ENCODE measurements around the gene CCRL2.
"Not testable (repeated sequence)": the region's sequence is repeated elsewhere in the genome, so short reads cannot be mapped to it uniquely, and the experiment has no call there.

The CCRL2 gene

DNA sequence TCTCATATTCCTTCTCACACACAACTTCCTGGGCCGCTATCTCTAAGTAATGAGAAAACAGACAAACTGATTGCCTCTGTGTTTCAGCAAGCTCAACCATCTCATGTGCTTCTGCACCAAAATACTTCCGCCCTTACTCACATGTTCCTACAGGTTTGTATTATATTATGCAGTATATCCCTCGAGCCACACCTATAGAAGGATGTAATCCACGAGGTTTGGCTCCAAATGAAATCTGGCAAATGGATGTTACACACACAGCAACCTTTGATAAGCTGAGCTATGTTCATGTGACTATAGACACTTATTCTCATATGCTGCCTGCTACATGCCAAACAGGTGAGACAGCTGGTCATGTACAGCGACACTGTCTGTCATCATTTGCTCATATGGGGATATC is 22.6 kb downstream of the CCRL2 start:
- no peak for DNase-seq (ENCODE audit: low spot score)

- not testable (repeated sequence) for DNase-seq (ENCODE audit: low spot score)
Observed at GRCh38 chr3:46430879-46431278, 23.8 kb downstream of the CCRL2 start.

DNA sequence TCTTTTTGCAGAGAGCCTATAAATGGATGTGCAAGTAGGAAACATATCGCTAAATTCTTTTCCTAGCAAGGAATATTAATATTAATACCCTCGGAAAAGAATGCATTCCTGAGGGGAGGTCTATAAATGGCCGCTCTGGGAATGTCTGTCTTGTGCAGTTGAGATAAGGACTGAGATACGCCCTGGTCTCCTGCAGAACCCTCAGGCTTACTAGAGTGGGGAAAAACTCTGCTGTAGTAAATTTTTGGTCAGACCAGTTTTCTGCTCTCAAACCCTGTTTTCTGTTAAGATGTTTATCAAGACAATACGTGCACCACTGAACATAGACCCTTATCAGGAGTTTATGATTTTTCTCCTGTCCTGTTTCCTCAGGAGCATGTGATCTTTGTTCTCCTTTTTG is 24.8 kb downstream of the CCRL2 start:
- not testable (repeated sequence) for DNase-seq (ENCODE audit: low spot score)

GRCh38 chr3:46433118-46433517 is 26.1 kb downstream of the CCRL2 start:
- not testable (repeated sequence) for DNase-seq (ENCODE audit: low spot score)

GRCh38 chr3:46433841-46434240 is 26.8 kb downstream of the CCRL2 start:
- no peak for DNase-seq (ENCODE audit: low spot score)

- DNase-seq (ENCODE audit: low spot score): no peak
Observed at GRCh38 chr3:46435081-46435726, 28.1 kb downstream of the CCRL2 start.

DNA sequence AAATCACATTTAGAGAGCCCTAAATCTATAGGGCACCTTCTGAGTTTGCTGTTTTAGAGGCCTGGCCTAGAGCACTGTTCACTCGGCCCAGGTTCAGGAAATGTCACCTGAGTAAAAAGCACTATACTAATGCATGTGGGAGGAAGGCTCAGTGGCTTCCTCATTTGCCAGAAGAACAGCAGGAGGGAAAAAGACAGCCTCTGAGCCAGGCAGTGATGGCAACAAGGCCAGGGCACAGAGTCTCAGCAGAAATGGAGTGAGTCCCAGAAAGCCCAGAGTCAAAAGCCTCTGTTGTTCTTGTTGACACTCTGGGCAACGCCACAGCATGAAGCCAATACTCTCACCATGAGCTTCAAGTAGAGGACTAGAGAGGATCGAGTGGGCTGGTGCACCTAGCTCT is 31.8 kb downstream of the CCRL2 start:
- DNase-seq (ENCODE audit: low spot score): no peak

DNA sequence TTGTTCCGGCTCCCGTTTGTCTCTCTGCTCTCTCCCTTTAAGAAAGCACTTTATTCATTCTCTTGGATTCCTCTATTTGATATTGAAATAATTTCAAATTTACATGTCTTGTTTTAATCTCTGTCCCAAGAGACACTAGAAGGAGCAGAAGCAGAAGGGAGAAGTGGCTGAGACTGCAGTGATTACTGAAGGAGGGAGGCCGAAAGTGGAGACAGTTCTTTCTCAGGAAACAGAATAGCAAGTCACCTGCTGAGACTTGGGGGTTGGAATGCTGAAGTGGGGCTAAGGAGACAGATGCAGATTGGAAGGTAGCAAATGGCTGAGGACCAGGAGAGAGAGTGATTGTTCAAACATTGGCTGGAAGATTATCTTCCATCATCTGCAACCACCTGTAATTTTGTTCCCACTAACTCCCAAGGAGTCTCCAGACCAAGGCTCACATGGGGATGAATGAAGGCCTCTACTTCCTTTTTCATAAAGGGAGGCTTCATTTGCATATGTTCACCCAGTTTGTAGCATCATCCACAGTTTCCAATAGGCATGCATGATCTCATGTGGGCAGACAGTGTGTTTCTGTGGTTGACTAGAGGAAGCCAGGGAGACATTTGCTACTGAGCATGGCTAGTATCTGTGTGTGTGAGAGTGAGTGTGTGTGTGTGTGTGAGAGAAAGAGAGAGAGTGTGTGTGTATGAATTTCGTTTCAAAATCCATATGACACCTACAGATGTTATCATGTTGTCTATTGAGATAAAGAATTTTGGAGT is 33.7 kb downstream of the CCRL2 start:
- no peak for DNase-seq (ENCODE audit: low spot score)

GRCh38 chr3:46442576-46443530 is 35.8 kb downstream of the CCRL2 start:
- DNase-seq (ENCODE audit: low spot score): no peak

- DNase-seq (ENCODE audit: low spot score): no peak
Observed at GRCh38 chr3:46447228-46447985, 40.3 kb downstream of the CCRL2 start.

DNA sequence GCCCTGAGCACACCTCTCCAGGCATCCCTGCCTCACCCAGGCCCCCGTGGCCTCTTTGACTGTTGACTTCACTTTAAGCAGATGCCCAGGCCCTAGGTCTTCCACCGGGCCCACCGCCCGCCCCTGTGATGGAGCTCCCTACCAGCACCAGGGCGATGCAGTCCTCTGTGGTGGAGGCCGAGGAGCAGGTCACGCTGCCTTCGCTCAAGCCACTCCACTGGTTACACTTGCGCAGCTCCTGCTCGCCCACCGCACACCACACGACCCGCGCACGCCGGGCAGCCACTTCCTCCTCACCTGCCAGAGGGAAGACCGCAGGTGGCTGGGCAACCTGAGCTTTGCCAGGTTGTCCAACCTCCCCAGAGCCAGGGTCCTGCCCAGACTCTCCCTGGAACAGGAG is 41.7 kb downstream of the CCRL2 start:
- DNase-seq (ENCODE audit: low spot score): no peak

- no peak for DNase-seq (ENCODE audit: low spot score)
Observed at GRCh38 chr3:46449755-46450552, 42.9 kb downstream of the CCRL2 start.

- DNase-seq (ENCODE audit: low spot score): no peak
Observed at GRCh38 chr3:46453526-46454208, 46.6 kb downstream of the CCRL2 start.

GRCh38 chr3:46454209-46454595 is 47.1 kb downstream of the CCRL2 start:
- no peak for DNase-seq (ENCODE audit: low spot score)

GRCh38 chr3:46454606-46455005 is 47.5 kb downstream of the CCRL2 start:
- no peak for DNase-seq (ENCODE audit: low spot score)

GRCh38 chr3:46455231-46456115 is 48.4 kb downstream of the CCRL2 start:
- DNase-seq (ENCODE audit: low spot score): no peak

DNA sequence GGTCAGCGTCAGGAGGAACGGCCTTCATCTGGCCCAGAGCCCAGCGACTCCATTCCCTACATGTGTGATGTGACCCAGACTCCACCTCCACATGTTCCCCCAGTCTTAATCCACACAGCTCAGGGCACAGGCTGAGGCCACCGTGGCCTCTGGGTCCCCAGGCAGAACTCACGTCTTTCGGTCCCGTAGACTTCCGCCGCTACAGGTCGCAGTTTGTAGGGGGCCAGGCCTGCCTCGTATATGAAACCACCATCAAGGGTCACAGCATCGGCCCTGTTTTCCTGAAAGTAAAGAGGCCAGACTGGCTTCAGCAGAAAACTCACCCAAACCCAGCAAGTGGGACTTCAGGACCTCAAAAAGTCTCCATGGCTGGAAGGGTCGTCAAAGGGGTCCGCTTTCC is 49.1 kb downstream of the CCRL2 start:
- no peak for DNase-seq (ENCODE audit: low spot score)

Measured in left forelimb (tissue), 1 donor.